Right lobe of liver (tissue), 6 donors: ENCODE results near the gene PARP8. TPM values are rescaled to one million over a fixed set of nuclear protein-coding genes. Genes with fewer than 3 reads are reported as not detected.

ENCODE experiments used
- ATAC-seq, 4 donors: fragments of 200-7000 bp; cut with Tn5 transposase; one replicate each; pipeline ENCODE4 v1.9.1; 2020; ENCODE audit warnings: mild to moderate bottlenecking in 4 of 4, moderate library complexity in 4 of 4
- DNase-seq, 3 donors: peaks; one replicate each; pipeline ENCODE4 v3.0.0-alpha.2; 2020
- H3K27ac ChIP-seq, 3 donors: fragments of 200-600 bp; one replicate each; pipeline ENCODE4 v1.8.0; 2022
- H3K27me3 ChIP-seq, 2 donors: fragments of 200-600 bp; one replicate each; pipeline ENCODE4 v1.8.0; 2022
- H3K36me3 ChIP-seq, 4 donors: fragments of 200-600 bp; sonication (generic) in 1 of 4; one replicate each; pipeline versions ENCODE4 v1.5.1 to v1.8.0; 2017 to 2022; ENCODE audit warnings: control low read depth in 1 of 4
- H3K4me1 ChIP-seq, 4 donors: fragments of 200-600 bp; sonication (generic) in 1 of 4; one replicate each; pipeline versions ENCODE4 v1.5.1 to v1.8.0; 2017 to 2022; ENCODE audit warnings: control low read depth in 1 of 4
- H3K4me3 ChIP-seq, 3 donors: fragments of 200-600 bp; one replicate each; pipeline ENCODE4 v1.8.0; 2022
- H3K9me3 ChIP-seq, 4 donors: fragments of 200-600 bp; sonication (generic) in 1 of 4; one replicate each; pipeline versions ENCODE4 v1.5.1 to v1.8.0; 2017 to 2022; ENCODE audit warnings: control low read depth in 1 of 4
- POLR2A ChIP-seq: fragments of 450-650 bp; IDR thresholded peaks from one replicate; pipeline ENCODE4 v1.6.1; 2017; ENCODE audit warnings: antibody characterized with exemption, mild to moderate bottlenecking
- WGBS: methylation state at CpG from one replicate; pipeline ENCODE4 v1.1.6; 2018; ENCODE audit warnings: low coverage, low lambda C conversion rate; ENCODE audit not compliant: insufficient coverage; ENCODE audit errors: missing lambda C conversion rate; 5-methylcytosine and 5-hydroxymethylcytosine counted together
- intact Hi-C, 2 donors: fragments of 100-400 bp; cut with DNase I; formaldehyde crosslinking; loops; one replicate each; pipeline versions ENCODE4 v1.11.2 to v1.14.1; 2022
- total RNA-seq, 6 experiments: library from RNA; depleted of rRNA in 2 of 6; stranded (reverse); fragments of >200 nt in 2 of 6; fragmentation: NEBNext Ultra II Directional in 3 of 6; extraction: Animal tissue kit (Norgen Biotek cat#: 25700) in 3 of 6; gene quantifications; one replicate each; pipeline versions ENCODE4 v1.1.0 to v1.2.4, GENCODE V29; 2016 to 2023
- TF ChIP-seq, protein P1 (sequence below), 4 donors: fragments of 200-600 bp in 3 of 4; fragments of 450-650 bp in 1 of 4; IDR thresholded peaks; one replicate each; pipeline versions ENCODE4 v1.5.1 to v1.8.0; 2016 to 2022; ENCODE audit warnings: antibody characterized with exemption in 4 of 4, mild to moderate bottlenecking in 2 of 4
- donor health status: DM: no; HTN: yes; CAD: no.
- donor health status: DM: no; HTN: no; CAD: no.
- donor health status: DM: no; HTN: no; CAD: no.
- donor health status: DM: no; HTN: yes; CAD: no.
- donor health status: DM: no; HTN: yes; CAD: no.

The PARP8 gene
- total RNA-seq, 6 experiments from 2014 or later, result 4.9 to 14.1 (median 10.1) TPM

DNA sequence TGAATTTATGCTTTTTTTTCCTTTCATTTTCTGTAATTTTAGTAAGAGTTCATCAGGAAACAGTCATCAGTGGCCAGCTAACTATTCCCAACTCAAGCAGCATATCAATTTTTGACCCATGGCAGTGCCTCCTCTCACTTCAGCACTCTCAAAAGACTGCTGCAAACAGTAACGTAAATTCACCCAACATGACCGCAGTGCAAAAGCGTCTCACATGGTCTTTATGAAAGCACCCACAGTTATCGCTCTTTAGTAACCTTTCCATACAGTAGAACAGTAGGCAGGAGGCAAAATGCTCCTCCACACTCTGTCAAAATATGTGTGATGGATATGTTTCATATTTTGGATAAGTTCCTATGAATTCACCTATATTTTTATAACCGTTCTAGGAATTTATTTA lies 48.6 kb downstream of the PARP8 start:
- TF ChIP-seq, protein P1, sequence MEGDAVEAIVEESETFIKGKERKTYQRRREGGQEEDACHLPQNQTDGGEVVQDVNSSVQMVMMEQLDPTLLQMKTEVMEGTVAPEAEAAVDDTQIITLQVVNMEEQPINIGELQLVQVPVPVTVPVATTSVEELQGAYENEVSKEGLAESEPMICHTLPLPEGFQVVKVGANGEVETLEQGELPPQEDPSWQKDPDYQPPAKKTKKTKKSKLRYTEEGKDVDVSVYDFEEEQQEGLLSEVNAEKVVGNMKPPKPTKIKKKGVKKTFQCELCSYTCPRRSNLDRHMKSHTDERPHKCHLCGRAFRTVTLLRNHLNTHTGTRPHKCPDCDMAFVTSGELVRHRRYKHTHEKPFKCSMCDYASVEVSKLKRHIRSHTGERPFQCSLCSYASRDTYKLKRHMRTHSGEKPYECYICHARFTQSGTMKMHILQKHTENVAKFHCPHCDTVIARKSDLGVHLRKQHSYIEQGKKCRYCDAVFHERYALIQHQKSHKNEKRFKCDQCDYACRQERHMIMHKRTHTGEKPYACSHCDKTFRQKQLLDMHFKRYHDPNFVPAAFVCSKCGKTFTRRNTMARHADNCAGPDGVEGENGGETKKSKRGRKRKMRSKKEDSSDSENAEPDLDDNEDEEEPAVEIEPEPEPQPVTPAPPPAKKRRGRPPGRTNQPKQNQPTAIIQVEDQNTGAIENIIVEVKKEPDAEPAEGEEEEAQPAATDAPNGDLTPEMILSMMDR (IDR thresholded peaks at IDR 0.05), result no peak
- no peak for TF ChIP-seq POLR2A
- no peaks in the 10 kb centered on the region for H3K9me3 ChIP-seq
- no peaks in the 10 kb centered on the region for H3K27me3 ChIP-seq
- H3K4me3 ChIP-seq, result no peak overlapping the region
- H3K36me3 ChIP-seq, result no peaks in the 10 kb centered on the region
- H3K27ac ChIP-seq, result no peak overlapping the region
- peaks cover 0 to 28% (median 0%) of the 10 kb centered on the region in 4 donors for H3K4me1 ChIP-seq
- DNase-seq (no peak), ATAC-seq (no peak)
- 82% methylated on average over 5 of the region's 5 CpGs for WGBS
- intact Hi-C loops, result no loop called here

DNA sequence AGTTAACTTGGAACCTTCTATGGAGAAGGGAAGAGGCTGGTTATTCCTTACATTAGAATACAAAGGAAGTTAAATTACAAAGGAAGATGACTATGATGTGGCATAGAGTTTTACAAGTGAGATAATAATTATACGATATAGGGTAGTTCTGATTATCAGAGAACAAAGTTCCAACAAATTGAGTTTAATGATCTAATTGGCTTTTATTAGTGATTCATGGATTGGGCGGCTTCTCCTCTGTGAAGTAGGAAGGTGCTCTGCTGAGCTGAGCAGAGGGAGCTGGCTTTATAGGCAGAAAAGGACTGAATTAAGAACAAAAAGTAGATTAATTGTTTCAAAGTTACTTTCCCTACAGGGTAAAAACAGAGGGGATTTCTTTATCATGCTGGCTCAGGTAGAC lies 49.7 kb downstream of the PARP8 start:
- H3K27ac ChIP-seq, result no peak overlapping the region
- ATAC-seq (no peak), DNase-seq (no peak)
- TF ChIP-seq, protein P1 (IDR thresholded peaks at IDR 0.05), result no peak
- TF ChIP-seq POLR2A, result no peak
- no peak overlapping the region for H3K4me3 ChIP-seq
- H3K27me3 ChIP-seq, result no peaks in the 10 kb centered on the region
- H3K36me3 ChIP-seq, result no peaks in the 10 kb centered on the region
- WGBS, result 97% methylated on average over 2 of the region's 2 CpGs
- intact Hi-C loops, result no loop called here
- peaks cover 0 to 24% (median 0%) of the 10 kb centered on the region in 4 donors for H3K4me1 ChIP-seq
- no peaks in the 10 kb centered on the region for H3K9me3 ChIP-seq

DNA sequence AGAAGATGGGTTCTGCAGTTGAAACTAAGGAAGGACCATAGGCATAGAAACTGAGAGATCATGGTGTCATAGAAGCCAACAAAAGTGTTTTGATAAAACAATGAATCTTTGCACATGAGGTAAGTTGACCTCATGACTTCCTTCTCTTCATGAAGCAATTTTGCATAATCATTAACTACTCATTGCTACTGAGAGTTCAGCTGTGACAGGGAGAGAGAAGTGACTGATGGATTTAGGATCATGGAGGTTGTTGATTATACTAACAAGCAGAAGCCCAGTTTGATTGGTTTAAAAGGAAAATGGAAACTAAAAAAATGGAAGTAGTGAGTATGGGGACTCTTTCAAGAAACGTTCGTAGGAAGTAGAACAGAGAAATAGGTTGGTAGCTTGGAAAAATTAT lies 51.2 kb downstream of the PARP8 start:
- H3K27ac ChIP-seq, result peak overlapping the region in 2 of 3 donors; percentile 2 to 7
- intact Hi-C loops, result no loop called here

DNA sequence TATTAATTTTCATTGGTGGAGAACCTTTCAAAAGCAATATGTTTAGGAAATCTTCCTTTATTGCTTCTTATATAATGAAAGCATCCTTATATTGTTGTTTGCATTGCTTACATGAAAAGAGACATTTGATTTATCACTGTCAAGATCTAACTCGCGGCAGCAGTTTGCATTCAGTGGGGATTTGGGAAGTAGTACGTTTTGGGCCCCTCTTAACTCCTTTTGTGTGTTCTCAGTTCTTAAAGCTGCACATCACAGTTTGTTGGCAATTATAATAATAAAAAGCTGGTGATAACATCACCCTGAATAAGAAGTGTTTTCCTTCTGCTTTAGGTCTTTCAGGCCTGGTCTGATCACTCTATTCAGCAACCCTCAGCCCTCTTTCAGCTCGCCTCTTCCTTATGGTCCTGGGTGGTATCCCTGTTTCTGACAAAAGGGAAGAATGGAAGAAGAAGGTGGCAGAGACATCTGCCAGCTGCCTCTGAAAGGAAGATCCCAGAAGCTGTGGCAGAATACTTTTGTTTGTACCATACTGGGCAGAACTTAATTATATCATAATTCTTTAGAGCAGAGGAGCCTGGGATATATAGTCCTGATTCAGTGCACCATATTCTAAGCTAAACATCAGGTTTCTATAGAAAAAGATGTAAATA lies 53.7 kb downstream of the PARP8 start:
- Histone ChIP-seq H3K4me1 (peaks cover 0 to 12% (median 0%) of the 10 kb centered on the region in 4 donors), H3K36me3 (no peaks in the 10 kb centered on the region), H3K4me3 (no peak overlapping the region), H3K9me3 (no peaks in the 10 kb centered on the region), H3K27me3 (no peaks in the 10 kb centered on the region), H3K27ac (no peak overlapping the region)
- no peak for TF ChIP-seq POLR2A
- TF ChIP-seq, protein P1 (IDR thresholded peaks at IDR 0.05), result no peak
- DNase-seq, result no peak
- intact Hi-C loops, result no loop called here
- no peak for ATAC-seq
- 66% methylated on average over 4 of the region's 4 CpGs for WGBS

More for the DNA sequence above, 51.2 kb downstream of the PARP8 start:
- DNase-seq, result no peak
- TF ChIP-seq POLR2A, result no peak
- TF ChIP-seq, protein P1 (IDR thresholded peaks at IDR 0.05), result no peak
- H3K9me3 ChIP-seq, result no peaks in the 10 kb centered on the region
- peaks cover 0 to 12% (median 0%) of the 10 kb centered on the region in 4 donors for H3K4me1 ChIP-seq
- H3K36me3 ChIP-seq, result no peaks in the 10 kb centered on the region
- no peaks in the 10 kb centered on the region for H3K27me3 ChIP-seq
- WGBS, result 28% methylated on average over 2 of the region's 2 CpGs
- ATAC-seq, result peak; percentile 92 to 98 (median 97)
- no peak overlapping the region for H3K4me3 ChIP-seq
